Ishikawa (cell line): Measurements from ENCODE around the gene CPNE1.

Source experiments
- CEBPB ChIP-seq: IDR thresholded peaks from 2 replicates; pipeline ENCODE4 v1.6.1; 2012
- CREB1 ChIP-seq: IDR thresholded peaks from 2 replicates; pipeline ENCODE4 v1.6.1; 2012; ENCODE audit warnings: low read depth
- EGR1 ChIP-seq: IDR thresholded peaks from 2 replicates; pipeline ENCODE4 v1.6.1; 2012
- EP300 ChIP-seq: IDR thresholded peaks from 2 replicates; pipeline ENCODE4 v1.6.1; 2012; ENCODE audit warnings: borderline replicate concordance
- FOXM1 ChIP-seq: IDR thresholded peaks from 2 replicates; pipeline ENCODE4 v1.6.1; 2012; ENCODE audit warnings: low read depth, borderline replicate concordance
- NFIC ChIP-seq: IDR thresholded peaks from 2 replicates; pipeline ENCODE4 v1.6.1; 2012
- RAD21 ChIP-seq: IDR thresholded peaks from 2 replicates; pipeline ENCODE4 v1.6.1; 2012; ENCODE audit warnings: low read depth
- TAF1 ChIP-seq: IDR thresholded peaks from 2 replicates; pipeline ENCODE4 v1.6.1; 2012; ENCODE audit warnings: low read depth, mild to moderate bottlenecking
- TCF12 ChIP-seq: IDR thresholded peaks from 2 replicates; pipeline ENCODE4 v1.6.1; 2012; ENCODE audit warnings: low read depth
- TEAD4 ChIP-seq: IDR thresholded peaks from 2 replicates; pipeline ENCODE4 v1.6.1; 2012
- YY1 ChIP-seq: IDR thresholded peaks from 2 replicates; pipeline ENCODE4 v1.6.1; 2012; ENCODE audit warnings: low read depth
- ZBTB7A ChIP-seq: IDR thresholded peaks from 2 replicates; pipeline ENCODE4 v1.6.1; 2012; ENCODE audit warnings: low read depth
- TF ChIP-seq, protein P1 (sequence below): IDR thresholded peaks from 2 replicates; pipeline ENCODE4 v1.6.1; 2012; ENCODE audit warnings: low read depth, mild to moderate bottlenecking
- TF ChIP-seq, protein P2 (sequence below): IDR thresholded peaks from 2 replicates; pipeline ENCODE4 v1.6.1; 2012
- TF ChIP-seq, protein P3 (sequence below): IDR thresholded peaks from 2 replicates; pipeline ENCODE4 v1.6.1; 2012

The CPNE1 gene

DNA sequence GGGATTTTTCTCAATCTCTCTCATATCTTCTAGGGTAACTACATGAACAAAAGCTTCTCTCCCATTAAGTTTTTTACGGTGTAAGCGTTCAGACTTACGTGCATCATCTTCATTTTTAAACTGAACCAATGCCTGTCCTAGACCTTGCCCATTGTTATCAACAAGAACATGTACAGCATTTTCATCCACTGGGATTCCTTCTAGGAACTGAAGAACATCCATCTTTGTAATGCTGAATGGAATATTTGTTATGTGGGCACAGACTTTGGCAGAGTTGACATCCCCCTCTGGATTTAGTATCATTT is 11.3 kb downstream of the CPNE1 start:
- TF ChIP-seq RAD21 = no peak
- TF ChIP-seq, protein P1, sequence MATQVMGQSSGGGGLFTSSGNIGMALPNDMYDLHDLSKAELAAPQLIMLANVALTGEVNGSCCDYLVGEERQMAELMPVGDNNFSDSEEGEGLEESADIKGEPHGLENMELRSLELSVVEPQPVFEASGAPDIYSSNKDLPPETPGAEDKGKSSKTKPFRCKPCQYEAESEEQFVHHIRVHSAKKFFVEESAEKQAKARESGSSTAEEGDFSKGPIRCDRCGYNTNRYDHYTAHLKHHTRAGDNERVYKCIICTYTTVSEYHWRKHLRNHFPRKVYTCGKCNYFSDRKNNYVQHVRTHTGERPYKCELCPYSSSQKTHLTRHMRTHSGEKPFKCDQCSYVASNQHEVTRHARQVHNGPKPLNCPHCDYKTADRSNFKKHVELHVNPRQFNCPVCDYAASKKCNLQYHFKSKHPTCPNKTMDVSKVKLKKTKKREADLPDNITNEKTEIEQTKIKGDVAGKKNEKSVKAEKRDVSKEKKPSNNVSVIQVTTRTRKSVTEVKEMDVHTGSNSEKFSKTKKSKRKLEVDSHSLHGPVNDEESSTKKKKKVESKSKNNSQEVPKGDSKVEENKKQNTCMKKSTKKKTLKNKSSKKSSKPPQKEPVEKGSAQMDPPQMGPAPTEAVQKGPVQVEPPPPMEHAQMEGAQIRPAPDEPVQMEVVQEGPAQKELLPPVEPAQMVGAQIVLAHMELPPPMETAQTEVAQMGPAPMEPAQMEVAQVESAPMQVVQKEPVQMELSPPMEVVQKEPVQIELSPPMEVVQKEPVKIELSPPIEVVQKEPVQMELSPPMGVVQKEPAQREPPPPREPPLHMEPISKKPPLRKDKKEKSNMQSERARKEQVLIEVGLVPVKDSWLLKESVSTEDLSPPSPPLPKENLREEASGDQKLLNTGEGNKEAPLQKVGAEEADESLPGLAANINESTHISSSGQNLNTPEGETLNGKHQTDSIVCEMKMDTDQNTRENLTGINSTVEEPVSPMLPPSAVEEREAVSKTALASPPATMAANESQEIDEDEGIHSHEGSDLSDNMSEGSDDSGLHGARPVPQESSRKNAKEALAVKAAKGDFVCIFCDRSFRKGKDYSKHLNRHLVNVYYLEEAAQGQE = no peak
- no peak for TF ChIP-seq NFIC
- TF ChIP-seq CEBPB = no peak
- TF ChIP-seq TEAD4 = no peak
- TF ChIP-seq, protein P2, sequence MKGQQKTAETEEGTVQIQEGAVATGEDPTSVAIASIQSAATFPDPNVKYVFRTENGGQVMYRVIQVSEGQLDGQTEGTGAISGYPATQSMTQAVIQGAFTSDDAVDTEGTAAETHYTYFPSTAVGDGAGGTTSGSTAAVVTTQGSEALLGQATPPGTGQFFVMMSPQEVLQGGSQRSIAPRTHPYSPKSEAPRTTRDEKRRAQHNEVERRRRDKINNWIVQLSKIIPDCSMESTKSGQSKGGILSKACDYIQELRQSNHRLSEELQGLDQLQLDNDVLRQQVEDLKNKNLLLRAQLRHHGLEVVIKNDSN = no peak
- no peak for TF ChIP-seq YY1
- no peak for TF ChIP-seq ZBTB7A
- TF ChIP-seq EGR1 = no peak
- no peak for TF ChIP-seq TAF1
- no peak for TF ChIP-seq TCF12
- TF ChIP-seq, protein P3, sequence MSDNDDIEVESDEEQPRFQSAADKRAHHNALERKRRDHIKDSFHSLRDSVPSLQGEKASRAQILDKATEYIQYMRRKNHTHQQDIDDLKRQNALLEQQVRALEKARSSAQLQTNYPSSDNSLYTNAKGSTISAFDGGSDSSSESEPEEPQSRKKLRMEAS = no peak
- TF ChIP-seq EP300 = no peak
- TF ChIP-seq CREB1 = no peak
- TF ChIP-seq FOXM1 = no peak

DNA sequence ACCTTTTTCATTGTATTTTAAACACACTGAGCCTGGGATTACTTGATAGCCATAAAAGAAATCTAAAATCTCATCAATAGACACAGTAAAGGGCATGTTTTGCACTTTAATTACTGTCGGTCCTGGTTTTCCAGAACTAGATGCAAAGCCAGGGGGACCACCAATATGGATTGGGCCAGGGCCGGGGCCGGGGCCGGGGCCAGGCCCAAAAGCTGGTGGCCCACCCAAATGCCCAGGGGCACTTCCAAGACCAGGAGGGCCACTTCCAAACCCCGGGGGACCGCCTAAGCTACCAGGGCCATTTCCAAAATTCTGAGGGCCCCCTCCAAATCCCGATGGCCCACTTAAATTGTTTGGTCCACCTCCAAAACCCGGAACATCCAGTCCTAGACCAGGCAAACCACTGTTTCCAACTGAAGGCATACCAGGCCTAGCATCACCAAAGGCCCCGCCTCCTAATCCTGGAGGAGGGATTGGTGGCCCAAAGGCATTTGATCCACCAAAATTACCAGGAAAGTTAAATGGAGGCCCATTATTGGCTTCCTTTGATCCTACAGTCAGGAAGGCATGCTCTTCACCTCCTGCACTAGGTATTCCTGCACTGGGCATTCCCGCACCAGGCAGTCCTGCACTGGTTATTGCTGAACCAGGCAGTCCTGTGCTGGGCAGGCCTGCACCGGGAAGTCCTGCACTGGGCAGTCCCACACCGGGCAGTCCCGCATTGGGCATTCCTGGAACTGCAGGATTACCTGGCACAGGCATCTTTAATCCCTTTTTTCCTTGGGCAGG is 11.9 kb downstream of the CPNE1 start:
- no peak for TF ChIP-seq CREB1
- TF ChIP-seq EGR1 = no peak
- TF ChIP-seq, protein P1 = no peak
- TF ChIP-seq FOXM1 = no peak
- TF ChIP-seq, protein P3 = no peak
- no peak for TF ChIP-seq TCF12
- no peak for TF ChIP-seq TAF1
- no peak for TF ChIP-seq CEBPB
- TF ChIP-seq RAD21 = no peak
- TF ChIP-seq ZBTB7A = no peak
- TF ChIP-seq TEAD4 = no peak
- TF ChIP-seq NFIC = no peak
- no peak for TF ChIP-seq YY1
- no peak for TF ChIP-seq EP300
- TF ChIP-seq, protein P2 = no peak

DNA sequence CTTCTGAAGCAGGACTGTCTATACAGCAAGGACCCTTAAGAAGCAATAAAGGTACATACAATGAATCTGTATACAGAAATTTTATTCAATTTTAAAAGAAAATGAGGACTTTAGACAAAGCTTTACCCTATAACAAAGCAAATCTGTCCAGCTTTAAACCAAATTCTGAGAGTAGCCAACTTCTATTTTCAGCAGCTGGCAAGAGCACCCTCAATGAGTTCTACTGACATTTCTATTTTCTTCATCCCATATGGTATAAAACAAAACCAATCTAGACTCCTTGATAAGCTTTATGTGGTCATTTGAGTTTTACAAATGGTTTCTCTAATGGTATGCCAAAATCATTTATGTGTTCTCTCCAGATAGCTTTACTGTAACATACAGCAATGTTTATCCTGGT is 12.7 kb downstream of the CPNE1 start:
- TF ChIP-seq TEAD4 = no peak
- no peak for TF ChIP-seq FOXM1
- TF ChIP-seq NFIC = no peak

DNA sequence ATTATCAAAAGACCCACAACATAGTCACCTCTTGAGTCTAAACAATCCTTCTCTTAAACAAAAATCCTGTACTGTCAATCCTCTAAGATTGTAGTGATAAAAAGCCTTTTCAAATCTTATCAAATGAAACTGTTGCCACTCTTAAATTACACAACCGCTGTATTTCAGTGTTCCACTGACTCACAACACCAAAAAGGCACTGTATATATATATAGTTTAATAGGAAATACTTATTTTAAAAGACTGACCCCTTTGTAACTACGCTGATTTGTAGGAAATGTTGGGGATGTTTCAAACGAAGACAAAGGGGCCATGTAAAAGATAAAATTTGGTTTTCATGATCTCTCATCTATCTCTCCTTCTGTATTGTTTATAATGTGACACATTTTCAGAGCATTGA is 14.1 kb downstream of the CPNE1 start:
- no peak for TF ChIP-seq TAF1
- no peak for TF ChIP-seq EP300
- TF ChIP-seq TCF12 = no peak
- TF ChIP-seq EGR1 = no peak
- TF ChIP-seq CEBPB = no peak
- TF ChIP-seq NFIC = no peak
- no peak for TF ChIP-seq FOXM1

DNA sequence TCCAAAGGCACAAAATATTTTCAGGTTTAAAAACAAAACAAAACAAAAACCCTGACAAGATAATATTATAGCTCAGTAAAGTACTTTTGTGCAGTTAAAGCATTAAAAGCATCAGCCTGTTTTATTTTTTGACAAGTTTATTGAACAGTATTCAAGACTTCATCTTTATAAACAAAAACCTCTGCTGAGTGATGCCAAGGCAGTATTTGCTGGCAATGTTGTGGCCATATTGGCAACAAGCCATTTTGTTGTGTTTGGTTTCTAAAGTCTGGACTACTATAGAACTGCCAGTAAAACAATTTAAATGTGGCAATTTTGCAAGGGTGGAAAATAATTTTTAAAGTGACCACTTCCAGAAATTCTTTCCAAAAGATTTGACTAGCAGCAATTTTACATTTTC is 15.9 kb downstream of the CPNE1 start:
- TF ChIP-seq, protein P1 = no peak
- no peak for TF ChIP-seq TEAD4
- TF ChIP-seq, protein P3 = no peak
